Measurements from ENCODE around the gene CERT1.
"Not testable (repeated sequence)": the region's sequence is repeated elsewhere in the genome, so short reads cannot be mapped to it uniquely, and the experiment has no call there.

CERT1 gene

DNA sequence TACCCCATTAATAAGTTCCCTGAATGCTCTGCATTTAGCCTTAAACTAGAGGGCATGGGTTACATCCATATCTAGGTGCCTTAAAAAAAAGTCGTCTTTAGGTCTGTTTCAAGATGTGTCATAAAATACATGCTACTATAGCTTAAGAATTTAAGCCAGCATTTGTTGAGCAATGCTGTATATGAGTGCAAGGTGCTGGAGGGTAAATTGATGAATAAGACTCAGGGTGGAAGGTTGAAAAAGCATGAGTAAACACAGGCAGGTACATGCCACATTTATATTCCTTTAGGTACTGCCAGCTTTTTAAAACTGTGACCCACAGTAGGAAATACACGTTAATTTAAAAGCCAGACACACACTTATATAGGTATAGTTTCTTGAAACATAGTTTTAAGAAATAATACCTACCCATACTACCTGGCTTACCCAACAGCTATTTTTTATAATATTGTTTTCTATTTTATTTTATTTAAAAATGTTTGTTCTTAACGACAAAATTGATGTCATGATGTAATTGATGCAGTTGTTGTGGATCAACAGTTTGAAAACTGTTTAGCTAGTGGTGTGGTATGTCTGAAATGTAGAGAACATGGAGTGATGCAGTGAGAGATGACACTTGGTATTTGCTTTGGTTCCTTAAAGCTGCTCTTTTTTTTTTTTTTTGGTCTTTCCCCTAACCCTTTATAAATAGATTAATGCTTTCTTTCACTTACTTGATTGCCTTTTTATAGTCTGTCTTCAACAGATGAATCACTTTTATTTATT, 170.5 kb downstream of the CERT1 start:
- no peak for FAIRE-seq

DNA sequence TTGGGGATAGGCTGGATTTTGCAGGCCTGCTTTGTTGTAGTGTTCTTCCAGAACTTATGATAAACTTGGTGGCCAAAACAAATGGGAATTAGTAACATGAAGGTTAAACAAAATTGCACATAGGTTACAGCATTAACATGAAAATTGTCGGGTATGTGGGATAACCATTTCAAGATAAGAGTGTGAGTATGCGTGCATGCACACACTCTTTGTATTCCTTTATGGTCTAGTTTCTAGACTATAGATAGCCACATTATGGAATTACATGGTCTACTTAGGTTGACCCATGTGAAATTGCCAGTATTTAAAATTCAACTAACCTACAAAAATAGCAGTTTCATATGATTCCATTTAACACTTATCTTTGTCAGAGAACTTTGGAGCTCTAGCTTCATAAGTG, 173.0 kb downstream of the CERT1 start:
- no peak for FAIRE-seq

DNA sequence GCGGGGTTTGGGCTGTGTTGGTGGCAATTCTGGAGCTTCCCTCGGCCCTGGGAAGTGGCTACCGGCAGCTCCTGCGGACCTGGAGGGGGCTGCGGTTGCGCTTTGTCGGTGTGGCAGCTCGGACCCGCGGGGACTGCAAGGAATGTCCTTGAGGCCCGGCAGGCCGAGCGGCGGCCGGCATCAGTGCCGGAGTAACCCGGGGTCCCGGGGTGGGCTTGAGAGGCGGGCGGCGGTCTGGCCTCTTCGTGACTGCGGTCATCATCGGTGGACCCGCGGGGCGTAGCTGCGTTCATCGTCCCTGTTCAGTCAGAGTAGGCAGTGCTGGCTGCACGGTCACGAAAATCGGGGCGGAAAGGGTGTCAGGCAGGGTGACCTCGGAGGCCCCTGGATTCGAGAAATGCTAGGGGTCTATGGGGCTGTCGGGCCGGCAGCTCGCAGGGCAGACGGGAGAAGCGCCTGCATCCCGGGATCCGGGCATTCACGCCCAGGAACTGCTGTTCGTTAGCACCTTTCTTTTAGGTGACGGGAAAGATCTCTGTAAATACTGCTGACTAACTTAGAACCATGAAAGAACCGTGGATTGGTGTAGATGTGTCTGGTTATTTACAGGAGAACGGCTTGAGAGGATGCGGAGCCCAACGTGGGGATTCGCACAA, 173.9 kb downstream of the CERT1 start:
- no peak for FAIRE-seq

DNA sequence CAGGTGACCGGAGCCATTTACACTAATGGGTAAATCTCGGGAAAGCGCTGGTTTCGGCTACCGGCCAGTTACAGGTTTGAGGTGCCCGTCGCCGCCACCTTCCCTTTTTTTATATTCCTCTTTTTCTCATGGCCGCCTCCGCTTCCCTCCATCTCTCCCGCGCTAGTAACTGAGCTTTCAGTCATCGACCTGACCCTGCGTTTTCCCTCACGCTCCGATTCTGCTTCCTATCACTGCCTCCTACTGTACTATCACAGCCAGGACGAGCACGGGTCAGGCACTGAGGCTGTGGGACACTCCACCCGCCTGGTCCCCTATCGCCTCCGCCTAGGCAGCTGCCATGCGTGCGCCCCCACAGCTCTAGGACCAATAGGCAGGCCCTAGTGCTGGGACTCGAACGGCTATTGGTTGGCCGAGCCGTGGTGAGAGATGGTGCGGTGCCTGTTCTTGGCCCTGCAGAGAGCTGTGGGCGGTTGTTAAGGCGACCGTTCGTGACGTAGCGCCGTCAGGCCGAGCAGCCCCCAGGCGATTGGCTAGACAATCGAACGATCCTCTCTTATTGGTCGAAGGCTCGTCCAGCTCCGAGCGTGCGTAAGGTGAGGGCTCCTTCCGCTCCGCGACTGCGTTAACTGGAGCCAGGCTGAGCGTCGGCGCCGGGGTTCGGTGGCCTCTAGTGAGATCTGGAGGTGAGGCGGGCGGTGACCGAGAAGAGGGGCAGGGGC, 174.7 kb downstream of the CERT1 start, which contains the start of gene HMGCR:
TSS of gene HMGCR (plus strand) at position 606 of the 722 bp plus-strand sequence. CDS start 5,386 bp downstream, outside the sequence.
- FAIRE-seq, result peak; percentile 99

DNA sequence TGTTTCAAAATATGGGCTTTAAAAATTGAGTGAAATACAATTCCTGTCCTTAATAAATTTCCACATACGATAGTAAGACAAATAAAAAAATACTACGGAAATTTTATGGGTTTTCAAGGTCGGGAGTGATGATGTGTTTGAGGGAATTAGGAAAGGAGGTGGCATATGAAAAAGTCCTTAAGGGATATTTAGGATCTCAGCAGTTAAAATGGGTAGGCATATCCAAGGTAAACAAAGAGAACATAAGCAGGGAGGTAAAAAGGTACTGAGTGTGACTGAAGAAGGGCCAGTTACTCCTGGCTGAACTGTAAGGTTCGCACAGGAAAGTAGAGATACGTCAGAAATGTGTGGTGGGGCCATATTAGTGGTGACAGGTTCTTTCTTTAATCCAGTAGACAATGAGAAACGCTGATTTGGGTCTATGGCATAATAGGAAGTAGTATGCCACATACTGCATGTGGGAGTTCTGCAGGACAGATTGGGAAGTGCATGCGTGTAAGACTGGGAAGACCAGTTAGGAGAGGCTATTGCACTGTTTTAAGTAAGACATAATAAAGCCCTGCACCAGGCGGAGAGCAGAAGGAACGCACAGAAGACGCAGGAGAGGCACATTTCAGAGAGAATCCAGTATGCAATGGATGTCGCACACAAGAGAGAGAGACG, 175.3 kb downstream of the CERT1 start:
- FAIRE-seq, result no peak

DNA sequence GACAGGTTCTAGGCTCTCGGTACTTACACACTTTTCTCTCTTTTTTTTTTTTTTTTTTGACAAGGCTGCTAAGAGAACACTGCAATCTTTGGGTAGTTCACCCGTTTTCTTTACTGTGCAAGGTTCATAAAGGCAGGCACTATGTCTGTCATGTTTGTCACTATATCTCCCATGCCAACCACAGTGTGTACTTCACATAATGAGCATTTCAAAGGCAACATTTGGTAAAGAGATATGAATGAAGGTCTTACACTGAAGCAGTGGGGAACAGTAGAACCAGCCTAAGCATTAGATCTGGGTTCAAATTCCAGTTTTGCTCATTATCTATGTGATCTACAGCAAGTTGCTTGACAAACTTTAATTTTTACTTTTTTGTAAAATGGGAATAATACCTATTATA, 175.9 kb downstream of the CERT1 start:
- FAIRE-seq, result no peak

DNA sequence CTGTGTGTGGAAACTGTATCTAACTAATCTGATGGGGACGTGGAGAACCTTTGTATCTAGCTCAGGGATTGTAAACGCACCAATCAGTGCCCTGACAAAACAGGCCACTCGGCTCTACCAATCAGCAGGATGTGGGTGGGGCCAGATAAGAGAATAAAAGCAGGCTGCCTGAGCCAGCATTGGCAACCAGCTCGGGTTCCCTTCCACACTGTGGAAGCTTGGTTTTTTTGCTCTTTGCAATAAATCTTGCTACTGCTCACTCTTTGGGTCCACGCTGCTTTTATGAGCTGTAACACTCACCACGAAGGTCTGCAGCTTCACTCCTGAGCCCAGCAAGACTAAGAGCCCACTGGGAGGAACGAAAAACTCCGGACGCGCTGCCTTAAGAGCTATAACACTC, 177.0 kb downstream of the CERT1 start:
- not testable (repeated sequence) for FAIRE-seq

DNA sequence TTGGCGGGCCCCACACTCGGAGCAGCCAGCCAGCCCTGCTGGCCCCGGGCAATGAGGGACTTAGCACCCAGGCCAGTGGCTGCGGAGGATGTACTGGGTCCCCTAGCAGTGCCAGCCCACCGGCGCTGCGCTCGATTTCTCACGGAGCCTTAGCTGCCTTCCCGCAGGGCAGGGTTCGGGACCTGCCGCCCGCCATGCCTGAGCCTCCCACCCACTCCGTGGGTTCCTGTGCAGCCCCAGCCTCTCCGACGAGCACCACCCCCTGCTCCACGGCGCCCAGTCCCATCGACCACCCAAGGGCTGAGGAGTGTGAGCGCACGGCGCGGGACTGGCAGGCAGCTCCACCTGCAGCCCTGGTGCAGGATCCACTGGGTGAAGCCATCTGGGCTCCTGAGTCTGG, 177.7 kb downstream of the CERT1 start:
- not testable (repeated sequence) for FAIRE-seq

DNA sequence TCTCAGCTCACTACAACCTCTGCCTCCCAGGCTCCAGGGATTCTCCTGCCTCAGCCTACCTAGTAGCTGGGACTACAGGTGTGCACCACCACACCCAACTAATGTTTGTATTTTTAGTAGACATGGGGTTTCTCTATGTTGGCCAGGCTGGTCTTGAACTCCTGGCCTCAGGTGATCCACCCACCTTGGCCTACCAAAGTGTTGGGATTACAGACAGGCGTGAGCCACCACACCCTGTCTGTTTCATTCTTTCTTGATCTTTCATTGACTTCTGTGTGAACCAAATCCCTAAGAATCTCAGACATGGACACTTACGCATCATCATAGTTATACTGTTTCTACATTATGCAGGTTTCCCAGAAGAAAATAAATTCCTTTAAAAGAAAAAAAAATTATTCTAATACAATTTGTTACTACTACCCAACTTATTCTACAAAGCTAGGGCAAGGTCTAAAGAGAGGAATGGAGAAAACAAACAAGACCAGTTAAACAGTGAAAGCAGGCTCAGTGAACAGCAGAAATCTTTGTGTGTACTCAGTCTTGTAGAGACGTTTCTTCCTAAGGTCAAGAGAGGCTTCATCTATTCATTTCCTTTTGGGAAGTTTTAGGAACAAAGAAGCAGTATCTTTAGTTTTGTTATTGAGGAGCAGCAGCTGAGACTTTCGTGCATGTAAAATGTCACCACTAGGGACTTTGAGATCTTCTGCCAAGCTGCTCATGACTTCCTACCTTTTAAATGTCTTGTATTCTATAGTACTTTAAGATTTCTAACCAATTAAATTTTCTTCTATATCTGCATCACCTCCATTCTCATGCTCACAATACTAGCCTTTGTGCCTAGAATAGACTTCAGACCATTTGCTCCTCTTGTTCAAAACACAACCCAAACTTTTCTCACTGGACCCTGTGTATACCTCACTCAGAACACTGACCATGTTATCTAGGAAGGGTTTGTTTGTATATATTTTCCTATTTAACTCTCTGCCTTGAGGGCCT, 180.0 kb downstream of the CERT1 start:
- no peak for FAIRE-seq

DNA sequence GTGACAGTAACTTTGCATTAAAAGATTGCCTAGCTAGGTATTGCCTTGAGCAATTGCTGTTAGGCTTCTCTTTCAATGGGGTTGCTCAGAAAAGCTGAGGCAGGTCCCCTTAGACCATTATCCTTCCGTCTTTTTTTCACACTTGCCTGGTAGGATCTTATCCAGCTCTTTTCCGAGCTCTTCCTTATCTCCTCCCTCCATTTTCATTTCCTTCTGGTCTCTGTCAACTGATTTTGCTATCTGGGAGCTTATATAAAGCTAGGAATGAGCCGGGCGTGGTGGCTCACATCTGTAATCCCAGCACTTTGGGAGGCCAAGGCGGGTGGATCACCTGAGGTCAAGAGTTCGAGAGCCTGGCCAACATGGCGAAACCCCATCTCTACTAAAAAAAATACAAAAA, 181.0 kb downstream of the CERT1 start:
- FAIRE-seq, result no peak

All from endometrium (tissue), 2 donors.